ENCODE data around the gene ATXN1. TPM values are rescaled to one million over a fixed set of nuclear protein-coding genes. Genes with fewer than 3 reads are reported as not detected.

ATXN1 gene
- total RNA-seq, 1 donor from 2014 or later = 18.4 TPM

- FAIRE-seq (no peak), DNase-seq (ENCODE audit: low read depth) (no peak)
- no peaks in the 10 kb centered on the region for H3K27me3 ChIP-seq (ENCODE audit: control insufficient read depth, insufficient read depth, low read length)
- H3K36me3 ChIP-seq (ENCODE audit: control insufficient read depth, insufficient read depth, low read length) = no peaks in the 10 kb centered on the region
- no peak overlapping the region for H3K4me3 ChIP-seq (ENCODE audit: low read depth, low read length)
- no peak for TF ChIP-seq CTCF (IDR thresholded peaks at IDR 0.05; ENCODE audit: insufficient read depth, low read length, severe bottlenecking)
These were observed 63.7 kb downstream of the ATXN1 start for GRCh38 chr6:16697437-16698161.

- FAIRE-seq (no peak), DNase-seq (ENCODE audit: low read depth) (no peak)
- H3K27me3 ChIP-seq (ENCODE audit: control insufficient read depth, insufficient read depth, low read length) = no peaks in the 10 kb centered on the region
- H3K36me3 ChIP-seq (ENCODE audit: control insufficient read depth, insufficient read depth, low read length) = no peaks in the 10 kb centered on the region
- no peak for TF ChIP-seq CTCF (IDR thresholded peaks at IDR 0.05; ENCODE audit: insufficient read depth, low read length, severe bottlenecking)
- H3K4me3 ChIP-seq (ENCODE audit: low read depth, low read length) = no peak overlapping the region
These were observed 64.8 kb downstream of the ATXN1 start for GRCh38 chr6:16696496-16696895.

- FAIRE-seq = no peak
- DNase-seq (ENCODE audit: low read depth) = no peak
- H3K4me3 ChIP-seq (ENCODE audit: low read depth, low read length) = no peak overlapping the region
- H3K27me3 ChIP-seq (ENCODE audit: control insufficient read depth, insufficient read depth, low read length) = no peaks in the 10 kb centered on the region
- TF ChIP-seq CTCF (IDR thresholded peaks at IDR 0.05; ENCODE audit: insufficient read depth, low read length, severe bottlenecking) = no peak
- no peaks in the 10 kb centered on the region for H3K36me3 ChIP-seq (ENCODE audit: control insufficient read depth, insufficient read depth, low read length)
These were observed 66.3 kb downstream of the ATXN1 start for GRCh38 chr6:16694781-16695578.

GRCh38 chr6:16691324-16691723 is 69.9 kb downstream of the ATXN1 start:
- FAIRE-seq = no peak
- no peak for TF ChIP-seq CTCF (IDR thresholded peaks at IDR 0.05; ENCODE audit: insufficient read depth, low read length, severe bottlenecking)
- DNase-seq (ENCODE audit: low read depth) = no peak
- no peaks in the 10 kb centered on the region for H3K27me3 ChIP-seq (ENCODE audit: control insufficient read depth, insufficient read depth, low read length)
- no peaks in the 10 kb centered on the region for H3K36me3 ChIP-seq (ENCODE audit: control insufficient read depth, insufficient read depth, low read length)
- H3K4me3 ChIP-seq (ENCODE audit: low read depth, low read length) = no peak overlapping the region

- Histone ChIP-seq H3K27me3 (ENCODE audit: control insufficient read depth, insufficient read depth, low read length) (no peaks in the 10 kb centered on the region), H3K36me3 (ENCODE audit: control insufficient read depth, insufficient read depth, low read length) (no peaks in the 10 kb centered on the region), H3K4me3 (ENCODE audit: low read depth, low read length) (no peak overlapping the region)
- no peak for TF ChIP-seq CTCF (IDR thresholded peaks at IDR 0.05; ENCODE audit: insufficient read depth, low read length, severe bottlenecking)
- FAIRE-seq (peak; percentile 62), DNase-seq (ENCODE audit: low read depth) (peak; percentile 93)
These were observed 70.6 kb downstream of the ATXN1 start for GRCh38 chr6:16690608-16691142.
